SU-DHL-6 (cell line): Measurements from ENCODE around the gene ATP13A3.

ENCODE experiments used
- EZH2phosphoT487 ChIP-seq: fragments of 200-600 bp; sonication (generic), shearing (Covaris generic); conservative IDR thresholded peaks from 2 replicates; pipeline ENCODE4 v1.6.1; 2018; ENCODE audit warnings: mild to moderate bottlenecking, antibody characterized with exemption, low read length, moderate library complexity, mixed read lengths
- TF ChIP-seq, protein P1 (sequence below): fragments of 200-600 bp; sonication (generic); IDR thresholded peaks from one replicate; pipeline ENCODE4 v1.5.1; 2017; ENCODE audit warnings: antibody characterized with exemption, mild to moderate bottlenecking, low read length, moderate library complexity; ENCODE audit not compliant: insufficient read depth, poor library complexity, severe bottlenecking

DNA sequence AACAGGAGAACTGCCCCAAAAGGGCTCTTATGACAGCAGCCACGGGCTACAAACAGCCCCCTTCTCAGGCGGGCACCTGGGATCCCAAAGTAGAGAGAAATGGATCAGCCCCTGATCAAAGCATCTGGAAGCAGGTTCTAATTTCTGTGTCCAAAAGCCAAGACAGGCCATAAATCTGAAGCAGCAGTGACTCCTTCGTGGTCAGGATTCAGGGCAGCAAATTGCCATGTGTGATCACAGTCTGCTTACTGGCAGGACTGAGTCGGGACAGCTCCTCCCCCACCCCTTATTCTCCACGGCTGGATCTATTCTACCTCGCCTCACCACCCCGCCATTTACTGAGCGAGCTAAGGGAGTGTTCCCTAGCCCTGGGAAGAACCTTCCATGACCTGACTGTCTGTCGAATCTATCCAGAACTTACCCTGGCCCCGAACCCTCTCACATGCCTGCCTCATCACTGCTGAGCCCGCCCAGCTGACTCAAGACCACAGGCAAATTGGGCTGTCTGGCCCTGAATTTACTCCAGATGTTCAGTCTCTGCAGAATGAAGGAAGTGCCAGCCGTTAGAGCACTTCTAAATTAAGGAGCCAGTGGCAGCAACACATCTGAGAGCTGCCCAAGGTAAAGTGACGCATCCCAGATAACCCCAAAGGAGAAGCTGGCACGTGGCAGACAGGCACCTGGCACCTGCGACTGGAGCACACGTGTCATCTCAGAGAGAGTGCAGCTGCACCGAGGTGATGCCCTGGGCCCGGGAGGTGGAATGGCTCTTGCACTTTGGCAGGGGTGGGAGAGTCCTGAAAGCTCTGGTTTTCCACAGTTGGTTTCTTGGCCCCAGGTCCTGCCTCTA lies 118.6 kb downstream of the ATP13A3 start:
- TF ChIP-seq, protein P1, sequence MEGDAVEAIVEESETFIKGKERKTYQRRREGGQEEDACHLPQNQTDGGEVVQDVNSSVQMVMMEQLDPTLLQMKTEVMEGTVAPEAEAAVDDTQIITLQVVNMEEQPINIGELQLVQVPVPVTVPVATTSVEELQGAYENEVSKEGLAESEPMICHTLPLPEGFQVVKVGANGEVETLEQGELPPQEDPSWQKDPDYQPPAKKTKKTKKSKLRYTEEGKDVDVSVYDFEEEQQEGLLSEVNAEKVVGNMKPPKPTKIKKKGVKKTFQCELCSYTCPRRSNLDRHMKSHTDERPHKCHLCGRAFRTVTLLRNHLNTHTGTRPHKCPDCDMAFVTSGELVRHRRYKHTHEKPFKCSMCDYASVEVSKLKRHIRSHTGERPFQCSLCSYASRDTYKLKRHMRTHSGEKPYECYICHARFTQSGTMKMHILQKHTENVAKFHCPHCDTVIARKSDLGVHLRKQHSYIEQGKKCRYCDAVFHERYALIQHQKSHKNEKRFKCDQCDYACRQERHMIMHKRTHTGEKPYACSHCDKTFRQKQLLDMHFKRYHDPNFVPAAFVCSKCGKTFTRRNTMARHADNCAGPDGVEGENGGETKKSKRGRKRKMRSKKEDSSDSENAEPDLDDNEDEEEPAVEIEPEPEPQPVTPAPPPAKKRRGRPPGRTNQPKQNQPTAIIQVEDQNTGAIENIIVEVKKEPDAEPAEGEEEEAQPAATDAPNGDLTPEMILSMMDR: no peak
- no peak for TF ChIP-seq EZH2phosphoT487
